Activated CD8-positive, alpha-beta T cell treated with anti-CD3 and anti-CD28 coated beads for 36 hours (primary cell): ENCODE results near the gene ZBTB21. TPM values are rescaled to one million over a fixed set of nuclear protein-coding genes. Genes with fewer than 3 reads are reported as not detected.

Experiments
- ATAC-seq: fragments of 200-7000 bp; cut with Tn5 transposase; one replicate; pipeline ENCODE4 v1.10.0; 2021; ENCODE audit warnings: mild to moderate bottlenecking, moderate library complexity
- CTCF ChIA-PET: fragments of 350-600 bp; sonication (Branson Sonifier 250); formaldehyde crosslinking; loops from one replicate; lab custom pipeline; 2021; ENCODE audit warnings: antibody characterized with exemption; lab: Charles Lee
- POLR2A ChIA-PET: fragments of 350-600 bp; sonication (Branson Sonifier 250); formaldehyde crosslinking; loops from one replicate; lab custom pipeline; 2021; ENCODE audit warnings: antibody characterized with exemption; lab: Charles Lee
- DNase-seq: peaks from one replicate; pipeline ENCODE4 v3.0.0-alpha.2; 2020
- H3K27ac Mint-ChIP-seq: one replicate; pipeline ENCODE4 v1.8.0; 2021; ENCODE audit warnings: mild to moderate bottlenecking, mixed read lengths
- H3K27me3 Mint-ChIP-seq: one replicate; pipeline ENCODE4 v1.8.0; 2021; ENCODE audit warnings: mixed read lengths
- H3K36me3 Mint-ChIP-seq: one replicate; pipeline ENCODE4 v1.8.0; 2021; ENCODE audit warnings: low read depth, mixed read lengths
- H3K4me1 Mint-ChIP-seq: one replicate; pipeline ENCODE4 v1.8.0; 2021; ENCODE audit warnings: low read depth, mixed read lengths
- H3K4me3 Mint-ChIP-seq: one replicate; pipeline ENCODE4 v1.8.0; 2021; ENCODE audit warnings: mild to moderate bottlenecking, moderate library complexity, mixed read lengths
- H3K9me3 Mint-ChIP-seq: one replicate; pipeline ENCODE4 v1.8.0; 2021; ENCODE audit warnings: mixed read lengths
- CTCF ChIP-seq: fragments of 200-600 bp; IDR thresholded peaks from one replicate; pipeline ENCODE4 v1.8.0; 2022; ENCODE audit warnings: antibody characterized with exemption, mild to moderate bottlenecking
- intact Hi-C: fragments of 100-400 bp; cut with micrococcal nuclease; formaldehyde crosslinking; loops from one replicate; pipeline ENCODE4 v1.10.0; 2022
- total RNA-seq, 2 experiments: library from RNA; stranded (reverse); gene quantifications; one replicate each; pipeline ENCODE4 v1.2.3, GENCODE V29; 2021

The ZBTB21 gene
- total RNA-seq, 2 experiments from 2014 or later = 29.6 to 29.7 TPM

GRCh38 chr21:42006765-42007164 is 3.4 kb downstream of the ZBTB21 start:
- intact Hi-C loops = loop anchor here (10.0 kb wide), 1 partner anchor 228 kb away; no protein-coding TSS in a partner anchor
- peaks cover 56% of the 10 kb centered on the region for H3K4me1 Mint-ChIP-seq
- H3K4me3 Mint-ChIP-seq = no peak overlapping the region
- DNase-seq = no peak
- peaks cover 36% of the 10 kb centered on the region for H3K36me3 Mint-ChIP-seq
- H3K9me3 Mint-ChIP-seq = no peaks in the 10 kb centered on the region
- ChIA-PET CTCF (interaction anchor here (2.6 to 3.5 kb wide), 3 partner anchors 101 to 190 kb away, joined by 8 to 21 read pairs (median 17); no protein-coding TSS in a partner anchor), POLR2A (interaction anchor here (0.6 to 1.1 kb wide), 2 partner anchors 54 to 83 kb away, joined by 3 read pairs; no protein-coding TSS in a partner anchor)
- no peaks in the 10 kb centered on the region for H3K27me3 Mint-ChIP-seq
- no peak for TF ChIP-seq CTCF
- no peak for ATAC-seq
- H3K27ac Mint-ChIP-seq = no peak overlapping the region

GRCh38 chr21:42004406-42005199 is 5.6 kb downstream of the ZBTB21 start:
- intact Hi-C loops = loop anchor here (5.0 to 10.0 kb wide), 2 partner anchors 103 to 230 kb away; no protein-coding TSS in a partner anchor
- Mint-ChIP-seq H3K27me3 (no peaks in the 10 kb centered on the region), H3K9me3 (no peaks in the 10 kb centered on the region), H3K4me3 (no peak overlapping the region), H3K36me3 (peaks cover 56% of the 10 kb centered on the region), H3K4me1 (peaks cover 62% of the 10 kb centered on the region), H3K27ac (no peak overlapping the region)
- DNase-seq (no peak), ATAC-seq (no peak)
- CTCF ChIA-PET = interaction anchor here (1.0 to 3.5 kb wide), 5 partner anchors 22 to 187 kb away, joined by 3 to 21 read pairs (median 3); no protein-coding TSS in a partner anchor
- POLR2A ChIA-PET = no interaction called here
- no peak for TF ChIP-seq CTCF

GRCh38 chr21:42003051-42003461 is 7.1 kb downstream of the ZBTB21 start:
- Mint-ChIP-seq H3K27me3 (no peaks in the 10 kb centered on the region), H3K4me3 (no peak overlapping the region), H3K4me1 (peaks cover 60% of the 10 kb centered on the region), H3K27ac (peak overlapping the region; percentile 88), H3K9me3 (no peaks in the 10 kb centered on the region), H3K36me3 (peaks cover 60% of the 10 kb centered on the region)
- ChIA-PET POLR2A (interaction anchor here (0.6 to 1.6 kb wide), 5 partner anchors 27 to 125 kb away, joined by 3 to 5 read pairs (median 3); no protein-coding TSS in a partner anchor), CTCF (interaction anchor here (1.0 to 2.0 kb wide), 3 partner anchors 21 to 105 kb away, joined by 4 to 8 read pairs (median 6); no protein-coding TSS in a partner anchor)
- TF ChIP-seq CTCF = no peak
- intact Hi-C loops = loop anchor here (5.0 to 10.0 kb wide), 2 partner anchors 104 to 232 kb away; no protein-coding TSS in a partner anchor
- ATAC-seq (peak; percentile 53), DNase-seq (peak; percentile 42)

- H3K36me3 Mint-ChIP-seq = peaks cover 58% of the 10 kb centered on the region
- intact Hi-C loops = loop anchor here (5.0 to 10.0 kb wide), 2 partner anchors 105 to 232 kb away; no protein-coding TSS in a partner anchor
- H3K27ac Mint-ChIP-seq = peak overlapping the region; percentile 88
- H3K4me3 Mint-ChIP-seq = peak overlapping the region; percentile 2
- TF ChIP-seq CTCF = no peak
- H3K9me3 Mint-ChIP-seq = no peaks in the 10 kb centered on the region
- peak; percentile 90 for ATAC-seq
- peak; percentile 87 for DNase-seq
- CTCF ChIA-PET = interaction anchor here (1.0 to 2.0 kb wide), 3 partner anchors 20 to 106 kb away, joined by 4 to 8 read pairs (median 6); no protein-coding TSS in a partner anchor
- peaks cover 54% of the 10 kb centered on the region for H3K4me1 Mint-ChIP-seq
- POLR2A ChIA-PET = interaction anchor here (0.7 to 1.6 kb wide), 6 partner anchors 27 to 125 kb away, joined by 3 to 5 read pairs (median 3); no protein-coding TSS in a partner anchor
- H3K27me3 Mint-ChIP-seq = no peaks in the 10 kb centered on the region
Observed at GRCh38 chr21:42002421-42002958, 7.7 kb downstream of the ZBTB21 start.
